Femur (tissue), 1 donor: ENCODE measurements around the gene CCR3.

Experiments
- DNase-seq: peaks from one replicate; pipeline ENCODE4 v3.0.0-alpha.2; 2017

Gene CCR3

DNA sequence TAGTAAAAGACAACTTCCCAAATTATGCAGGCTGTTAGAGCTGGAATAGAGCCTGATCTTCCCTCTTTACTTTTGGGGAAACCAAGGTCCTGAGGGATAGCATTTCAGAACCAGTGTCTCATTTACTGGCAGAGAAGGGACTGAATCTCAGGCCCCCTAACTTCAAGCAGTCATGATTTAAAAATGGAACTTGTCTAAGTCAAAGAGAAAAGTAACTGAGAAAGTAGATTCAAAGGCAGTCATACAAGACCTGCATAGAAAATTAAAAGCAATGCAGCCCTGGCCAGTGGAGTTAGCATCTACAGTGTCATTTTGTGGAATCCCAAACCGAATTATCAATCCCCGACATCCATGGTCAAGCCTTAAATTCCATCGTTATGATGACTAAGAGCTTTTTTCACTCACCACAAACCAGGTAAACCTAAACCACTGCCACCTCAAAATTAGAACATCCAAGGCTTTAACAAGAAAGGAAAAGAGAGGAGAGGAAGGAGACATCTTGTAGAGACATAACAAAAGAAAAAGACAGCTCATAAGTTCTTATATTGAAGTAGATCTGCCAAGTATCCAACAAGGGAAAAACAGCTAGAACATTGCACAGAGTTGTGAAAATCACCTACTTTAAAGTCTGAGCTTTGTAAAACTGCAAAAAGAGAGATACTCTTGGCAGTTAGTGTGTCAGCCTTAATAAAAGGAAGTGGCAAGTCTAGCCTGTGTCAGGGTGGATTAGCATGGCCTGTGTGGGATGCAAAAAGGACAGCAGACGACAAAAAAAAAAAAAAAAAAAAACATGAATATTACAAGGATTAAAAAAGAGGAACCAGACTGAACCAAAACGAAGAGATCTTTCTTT is 57.6 kb downstream of the CCR3 start:
- DNase-seq = no peak

DNA sequence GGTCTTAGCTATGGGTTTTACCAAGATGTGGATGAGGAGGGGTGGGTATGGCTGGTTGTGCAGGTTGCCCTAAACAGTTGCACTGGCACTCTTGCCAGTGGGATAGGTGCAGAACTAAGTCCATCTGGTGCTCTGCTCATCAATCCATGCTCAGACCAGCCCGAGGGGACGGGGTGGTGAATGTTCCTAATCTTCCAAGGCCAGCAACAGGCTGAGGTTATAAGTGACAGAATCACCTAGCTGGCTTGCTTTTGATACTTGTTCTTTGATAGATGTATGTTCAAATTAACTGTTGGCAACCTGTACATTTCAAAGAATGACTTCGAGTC is 58.2 kb downstream of the CCR3 start:
- no peak for DNase-seq

DNA sequence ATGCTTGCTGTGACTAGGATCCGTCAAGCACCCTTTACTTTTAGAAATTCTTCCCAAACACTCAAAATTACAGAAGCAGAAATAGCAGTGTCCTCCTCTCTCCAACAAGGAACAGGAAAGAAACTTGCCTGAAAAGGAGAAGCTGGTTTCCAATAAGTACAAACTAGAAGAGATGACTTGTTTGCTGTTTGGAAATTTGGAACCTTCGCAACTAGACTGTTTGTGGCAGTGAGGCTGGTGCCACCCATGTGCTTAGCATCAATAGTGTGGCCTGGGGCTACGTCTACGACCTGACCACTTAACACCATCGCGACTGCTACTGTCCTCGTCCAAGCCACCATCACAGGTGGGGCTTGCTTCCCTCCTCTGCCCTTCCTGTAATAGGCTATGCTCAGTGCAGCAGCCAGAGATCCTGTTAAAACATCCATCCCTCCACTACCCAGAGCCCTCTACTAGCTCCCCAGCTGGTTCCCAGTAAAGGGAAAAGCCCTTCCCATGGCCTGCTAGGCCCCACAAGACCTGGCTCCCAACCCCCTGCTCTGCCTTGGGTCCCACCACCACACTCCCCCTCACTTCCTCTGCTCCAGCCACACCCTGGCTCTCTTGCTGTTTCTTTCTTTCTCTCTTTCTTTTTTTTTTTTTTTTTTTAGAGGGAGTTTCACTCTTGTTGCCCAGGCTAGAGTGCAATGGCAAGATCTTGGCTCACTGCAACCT is 59.0 kb downstream of the CCR3 start:
- no peak for DNase-seq

DNA sequence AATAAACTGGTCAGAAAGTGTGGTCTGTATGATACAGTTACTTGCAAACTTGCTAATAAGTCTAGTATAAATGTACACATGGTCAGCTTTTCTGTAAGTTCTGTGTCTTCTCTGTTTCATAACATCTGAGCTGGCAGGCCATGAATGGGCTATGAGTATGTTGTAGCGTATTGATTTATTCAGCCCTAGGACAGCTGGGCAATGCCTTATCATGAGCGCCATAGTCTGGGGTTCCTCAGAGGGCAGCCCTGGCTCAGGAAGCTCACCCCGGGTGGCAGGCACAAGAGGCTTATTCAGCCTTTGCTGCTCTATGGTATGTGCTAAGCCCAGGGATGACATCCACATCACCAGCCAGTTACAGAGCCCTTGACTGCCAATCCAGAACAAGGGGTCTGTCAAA is 61.0 kb downstream of the CCR3 start:
- no peak for DNase-seq

DNA sequence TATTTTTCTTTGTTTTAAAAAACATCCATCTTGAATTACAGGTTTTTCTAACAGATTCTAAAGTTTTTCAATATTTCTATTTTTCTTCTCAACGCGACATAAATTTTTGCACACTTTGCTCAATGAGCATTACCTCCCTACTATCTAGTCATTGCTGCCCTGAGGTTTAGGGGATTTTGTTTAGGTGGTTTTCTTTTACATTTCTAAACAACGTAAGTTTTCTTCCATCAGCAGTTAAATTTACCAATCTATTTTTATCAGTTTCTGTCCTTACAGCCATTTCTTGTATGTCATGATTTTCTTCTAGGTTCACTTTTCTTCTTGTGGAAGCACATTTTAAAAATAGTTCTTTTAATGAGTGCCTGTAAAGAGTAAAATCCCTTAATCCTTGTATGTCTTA is 62.5 kb downstream of the CCR3 start:
- no peak for DNase-seq

DNA sequence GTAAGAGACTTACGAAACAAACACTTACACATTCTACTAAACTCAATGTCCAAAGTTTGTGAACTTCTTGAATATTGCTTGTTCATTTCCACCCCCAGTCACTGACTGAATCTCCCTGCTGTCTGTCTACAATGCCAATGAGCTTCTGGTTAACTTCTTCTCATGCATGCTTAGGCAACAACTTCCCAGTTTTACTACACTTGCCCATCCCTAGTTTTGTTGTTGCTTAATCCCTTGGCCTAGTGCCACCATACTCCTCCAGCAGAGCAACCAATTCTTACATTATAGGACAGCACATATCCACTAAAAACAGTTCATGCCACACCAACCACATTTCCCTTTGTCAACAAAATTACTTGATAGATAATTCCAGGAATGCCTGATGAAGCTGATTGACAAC is 70.7 kb downstream of the CCR3 start:
- no peak for DNase-seq

DNA sequence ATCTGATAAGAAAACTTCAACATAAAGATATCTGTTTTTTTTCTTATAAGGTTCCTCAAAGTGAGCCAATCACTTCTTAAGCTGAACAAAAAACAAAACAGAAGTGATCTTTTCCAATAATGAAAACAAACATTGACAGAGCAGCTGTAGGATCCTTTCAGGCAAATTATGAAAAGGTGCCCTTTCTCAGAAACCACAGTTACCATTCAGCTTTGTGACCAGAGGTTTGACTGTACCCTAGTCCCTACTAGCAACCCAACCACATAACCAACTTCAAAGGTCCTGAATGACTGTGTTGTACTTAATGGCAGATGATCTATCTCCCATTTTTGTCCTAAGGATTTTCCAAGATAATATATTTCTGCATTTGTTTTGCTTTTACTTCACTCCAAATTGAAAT is 72.3 kb downstream of the CCR3 start:
- no peak for DNase-seq

DNA sequence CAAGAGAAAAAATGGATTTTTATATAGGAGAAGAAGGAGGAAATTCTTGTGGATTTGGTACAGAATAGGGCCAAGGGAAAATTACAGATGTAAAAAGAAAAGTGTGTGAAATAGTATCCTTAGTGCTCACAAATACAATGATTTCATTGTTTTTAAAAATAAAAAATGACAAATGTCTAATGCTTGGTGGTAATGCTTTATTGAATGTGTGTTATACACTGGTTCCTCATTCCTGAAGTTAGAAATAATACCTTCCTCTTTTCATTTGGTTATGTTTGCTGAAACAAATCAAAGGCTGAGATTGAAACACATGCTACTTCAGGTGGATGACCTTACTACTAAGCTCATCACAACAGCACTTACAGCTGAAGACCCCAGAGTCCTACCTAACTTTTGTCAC is 73.9 kb downstream of the CCR3 start:
- no peak for DNase-seq
